HL-60/S4 (cell line): ENCODE measurements around the gene TP53TG3F.
"Not testable (repeated sequence)": the region's sequence is repeated elsewhere in the genome, so short reads cannot be mapped to it uniquely, and the experiment has no call there.

Source experiments
- in situ Hi-C: fragments of 300-500 bp; cut with MboI; formaldehyde crosslinking; loops from 2 replicates; pipeline ENCODE4 v1.14.3; 2022; ENCODE audit warnings: low sequenced_read_pairs

Gene TP53TG3F

GRCh38 chr16:33459312-33459711, at the start of gene TP53TG3F:
TP53TG3F (plus strand) TSS chr16:33459612; CDS start chr16:33459680, 68 bp downstream.
- in situ Hi-C loops: not testable (repeated sequence)

GRCh38 chr16:33491611-33492010, 32.2 kb downstream of the TP53TG3F start:
- in situ Hi-C loops: not testable (repeated sequence)

GRCh38 chr16:33507231-33507630, 47.8 kb downstream of the TP53TG3F start:
- in situ Hi-C loops: not testable (repeated sequence)

GRCh38 chr16:33509070-33509469, 49.7 kb downstream of the TP53TG3F start:
- in situ Hi-C loops: not testable (repeated sequence)

- in situ Hi-C loops: not testable (repeated sequence)
These were observed 50.5 kb downstream of the TP53TG3F start for GRCh38 chr16:33509906-33510305.
